Prostate gland (tissue), 2 donors: ENCODE results near the gene NECTIN4. TPM values are rescaled to one million over a fixed set of nuclear protein-coding genes. Genes with fewer than 3 reads are reported as not detected.

ENCODE experiments used
- DNase-seq: peaks from one replicate; pipeline ENCODE4 v3.0.0-alpha.2; 2019; ENCODE audit warnings: low spot score
- H3K27ac ChIP-seq, 2 donors: fragments of 200-600 bp; sonication (generic); 2 replicates each; pipeline ENCODE4 v1.5.1; 2017 to 2019
- H3K27me3 ChIP-seq: fragments of 200-600 bp; sonication (generic); replicated peaks from 2 replicates; pipeline ENCODE4 v1.5.1; 2019; ENCODE audit not compliant: insufficient read depth
- H3K36me3 ChIP-seq, 2 donors: fragments of 200-600 bp; sonication (generic); 1 replicate in 1 of 2; 2 replicates in 1 of 2; pipeline versions ENCODE4 v1.5.1 to v1.8.1; 2017 to 2019
- H3K4me1 ChIP-seq: fragments of 200-600 bp; sonication (generic); replicated peaks from 2 replicates; pipeline ENCODE4 v1.5.1; 2019
- H3K4me3 ChIP-seq, 2 donors: fragments of 200-600 bp; sonication (generic); 2 replicates each; pipeline ENCODE4 v1.5.1; 2017 to 2019
- H3K9me3 ChIP-seq: fragments of 200-600 bp; sonication (generic); 2 replicates; pipeline ENCODE4 v1.5.1; 2017
- POLR2A ChIP-seq: fragments of 450-650 bp; IDR thresholded peaks from one replicate; pipeline ENCODE4 v1.6.1; 2016; ENCODE audit warnings: antibody characterized with exemption, mild to moderate bottlenecking
- POLR2AphosphoS5 ChIP-seq: sonication (generic); formaldehyde crosslinking; IDR thresholded peaks from one replicate; pipeline ENCODE4 v1.6.1; 2017; ENCODE audit warnings: antibody characterized with exemption
- WGBS: methylation state at CpG from one replicate; pipeline ENCODE4 v1.1.5; 2018; 5-methylcytosine and 5-hydroxymethylcytosine counted together
- intact Hi-C: fragments of 100-400 bp; cut with DNase I; formaldehyde crosslinking; loops from one replicate; pipeline ENCODE4 v1.14.2; 2022
- total RNA-seq, 2 donors: library from RNA; depleted of rRNA; stranded (reverse); fragments of >200 nt; gene quantifications; one replicate each; pipeline ENCODE4 v1.1.0, GENCODE V29; 2016
- TF ChIP-seq, protein P1 (sequence below), 4 experiments: fragments of 200-600 bp in 2 of 4; fragments of 450-650 bp in 2 of 4; sonication (generic) in 2 of 4; IDR thresholded peaks; 1 replicate in 3 of 4; 2 replicates in 1 of 4; pipeline ENCODE4 v1.5.1; 2016 to 2019; ENCODE audit warnings: antibody characterized with exemption in 4 of 4, mild to moderate bottlenecking in 2 of 4, moderate library complexity in 2 of 4

NECTIN4 gene
- total RNA-seq, 2 donors from 2014 or later = 9.6 to 18.6 TPM

DNA sequence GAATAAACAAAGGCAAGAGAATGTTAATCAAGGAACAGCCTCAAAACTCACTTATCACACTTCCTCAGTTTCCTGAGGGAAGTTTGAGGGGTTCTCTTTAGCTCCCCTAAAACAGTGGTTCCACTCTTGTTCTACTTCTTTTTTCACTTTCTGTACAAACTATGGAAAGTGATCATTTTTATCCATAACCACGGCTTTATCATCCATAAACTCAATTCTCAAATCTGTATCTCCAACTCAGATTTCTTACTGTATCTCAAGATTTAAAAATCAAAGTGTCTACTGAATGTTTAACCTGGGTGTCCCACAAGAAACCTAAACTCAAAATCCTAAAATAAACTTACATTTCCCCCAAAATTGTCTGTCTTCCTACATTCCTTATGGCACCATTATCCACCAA, 24.6 kb upstream of the NECTIN4 start:
- no peak overlapping the region for H3K4me3 ChIP-seq
- no peaks in the 10 kb centered on the region for H3K36me3 ChIP-seq
- H3K9me3 ChIP-seq = no peaks in the 10 kb centered on the region
- WGBS = 89% methylated on average over 1 of the region's 1 CpG
- no peak overlapping the region for H3K27ac ChIP-seq
- no peak for DNase-seq
- H3K27me3 ChIP-seq = no peaks in the 10 kb centered on the region
- TF ChIP-seq POLR2A = no peak
- TF ChIP-seq, protein P1, sequence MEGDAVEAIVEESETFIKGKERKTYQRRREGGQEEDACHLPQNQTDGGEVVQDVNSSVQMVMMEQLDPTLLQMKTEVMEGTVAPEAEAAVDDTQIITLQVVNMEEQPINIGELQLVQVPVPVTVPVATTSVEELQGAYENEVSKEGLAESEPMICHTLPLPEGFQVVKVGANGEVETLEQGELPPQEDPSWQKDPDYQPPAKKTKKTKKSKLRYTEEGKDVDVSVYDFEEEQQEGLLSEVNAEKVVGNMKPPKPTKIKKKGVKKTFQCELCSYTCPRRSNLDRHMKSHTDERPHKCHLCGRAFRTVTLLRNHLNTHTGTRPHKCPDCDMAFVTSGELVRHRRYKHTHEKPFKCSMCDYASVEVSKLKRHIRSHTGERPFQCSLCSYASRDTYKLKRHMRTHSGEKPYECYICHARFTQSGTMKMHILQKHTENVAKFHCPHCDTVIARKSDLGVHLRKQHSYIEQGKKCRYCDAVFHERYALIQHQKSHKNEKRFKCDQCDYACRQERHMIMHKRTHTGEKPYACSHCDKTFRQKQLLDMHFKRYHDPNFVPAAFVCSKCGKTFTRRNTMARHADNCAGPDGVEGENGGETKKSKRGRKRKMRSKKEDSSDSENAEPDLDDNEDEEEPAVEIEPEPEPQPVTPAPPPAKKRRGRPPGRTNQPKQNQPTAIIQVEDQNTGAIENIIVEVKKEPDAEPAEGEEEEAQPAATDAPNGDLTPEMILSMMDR (IDR thresholded peaks at IDR 0.05) = no peak
- TF ChIP-seq POLR2AphosphoS5 = no peak
- intact Hi-C loops = no loop called here
- peaks cover 4% of the 10 kb centered on the region for H3K4me1 ChIP-seq

DNA sequence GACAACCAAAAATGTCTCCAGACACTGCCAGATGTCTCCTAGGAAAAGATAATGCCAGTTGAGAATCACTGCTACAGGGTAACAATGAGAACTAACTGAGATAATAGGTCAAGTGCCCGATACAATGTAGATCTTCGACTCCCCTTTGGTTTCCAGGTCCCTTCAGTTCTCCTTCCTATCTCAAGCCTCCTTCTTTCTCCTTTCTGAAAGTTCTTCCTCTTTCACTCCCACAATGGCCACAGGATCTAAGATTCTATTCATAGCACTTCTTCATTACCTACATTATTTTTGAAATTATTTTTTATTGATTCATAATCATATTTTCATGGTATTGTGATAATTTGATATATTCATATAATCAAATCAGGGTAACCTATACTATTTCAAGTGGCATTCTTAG, 22.2 kb upstream of the NECTIN4 start:
- TF ChIP-seq POLR2AphosphoS5 = no peak
- TF ChIP-seq, protein P1 (IDR thresholded peaks at IDR 0.05) = no peak
- intact Hi-C loops = no loop called here

DNA sequence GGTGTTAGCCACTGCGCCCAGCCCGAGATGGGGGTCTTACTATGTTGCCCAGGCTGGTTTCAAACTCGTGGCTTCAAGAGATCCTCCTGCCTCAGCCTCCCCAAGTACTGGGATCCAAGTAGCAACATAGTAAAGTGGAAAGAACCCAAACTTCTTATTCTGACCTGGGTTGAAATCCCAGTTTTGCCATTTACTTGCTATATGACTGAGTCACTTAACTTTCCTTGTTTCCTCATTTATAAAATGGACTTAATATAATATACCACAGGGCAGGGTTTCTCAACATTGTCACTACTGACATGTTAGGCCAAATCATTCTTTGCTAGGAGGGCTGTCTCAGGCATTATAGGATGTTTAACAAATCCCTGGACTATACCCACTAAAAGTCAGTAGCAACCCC, 21.8 kb upstream of the NECTIN4 start:
- no peaks in the 10 kb centered on the region for H3K4me1 ChIP-seq
- H3K9me3 ChIP-seq = no peaks in the 10 kb centered on the region
- H3K36me3 ChIP-seq = no peaks in the 10 kb centered on the region
- WGBS = 98% methylated on average over 3 of the region's 3 CpGs
- no peaks in the 10 kb centered on the region for H3K27me3 ChIP-seq
- no peak for DNase-seq
- H3K4me3 ChIP-seq = no peak overlapping the region
- no peak overlapping the region for H3K27ac ChIP-seq
- TF ChIP-seq POLR2AphosphoS5 (no peak), POLR2A (no peak)
- TF ChIP-seq, protein P1 (IDR thresholded peaks at IDR 0.05) = no peak
- intact Hi-C loops = no loop called here

More for the DNA sequence above, 22.2 kb upstream of the NECTIN4 start:
- H3K36me3 ChIP-seq = no peaks in the 10 kb centered on the region
- WGBS = 91% methylated on average over 2 of the region's 2 CpGs
- DNase-seq = no peak
- no peaks in the 10 kb centered on the region for H3K27me3 ChIP-seq
- no peak overlapping the region for H3K4me3 ChIP-seq
- no peaks in the 10 kb centered on the region for H3K9me3 ChIP-seq
- no peaks in the 10 kb centered on the region for H3K4me1 ChIP-seq
- no peak overlapping the region for H3K27ac ChIP-seq

DNA sequence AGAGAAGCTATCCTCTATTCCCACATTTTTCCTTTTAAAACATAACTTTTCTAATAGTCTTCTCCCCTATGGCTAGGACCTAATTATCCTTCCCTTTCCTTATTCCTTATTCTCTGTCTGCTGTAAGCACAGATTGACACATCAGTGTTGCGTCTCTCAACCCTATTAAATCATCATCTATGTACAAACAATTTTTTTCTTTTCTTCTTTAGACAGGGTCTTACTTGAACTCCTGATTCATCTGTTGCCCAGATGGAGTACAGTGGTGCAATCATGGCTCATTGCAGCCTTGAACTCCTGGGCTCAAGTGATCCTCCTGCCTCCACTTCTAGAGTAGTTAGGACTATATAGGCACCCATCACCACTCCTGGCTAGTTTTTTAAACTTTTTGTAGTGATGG, 17.1 kb upstream of the NECTIN4 start:
- WGBS = 100% methylated on average over 1 of the region's 1 CpG

DNA sequence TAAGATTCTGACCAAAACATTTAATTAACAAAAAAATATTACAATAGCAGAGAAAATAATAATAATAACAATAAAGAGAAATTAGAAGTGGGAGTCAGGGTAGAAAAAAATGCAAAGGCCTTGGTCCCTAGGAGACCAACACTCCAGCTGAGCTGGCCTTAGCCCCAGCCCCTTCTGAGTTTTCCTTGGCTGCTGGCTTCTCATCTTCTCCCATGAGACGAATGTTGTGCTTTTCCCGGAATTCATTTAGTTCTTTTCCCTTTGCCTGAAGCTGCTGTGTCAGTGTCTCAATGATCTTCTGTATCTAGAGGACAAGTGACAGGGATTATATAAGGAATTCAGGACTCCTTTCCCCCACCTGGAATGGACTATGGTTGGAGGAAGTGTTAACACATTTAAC, 11.2 kb upstream of the NECTIN4 start:
- H3K36me3 ChIP-seq = no peaks in the 10 kb centered on the region
- no peak overlapping the region for H3K27ac ChIP-seq
- no peak for TF ChIP-seq POLR2A
- H3K4me3 ChIP-seq = no peak overlapping the region
- 69% methylated on average over 2 of the region's 2 CpGs for WGBS
- H3K4me1 ChIP-seq = no peaks in the 10 kb centered on the region
- no peak for DNase-seq
- no peaks in the 10 kb centered on the region for H3K27me3 ChIP-seq
- H3K9me3 ChIP-seq = no peaks in the 10 kb centered on the region
- intact Hi-C loops = no loop called here

More for the DNA sequence above, 17.1 kb upstream of the NECTIN4 start:
- Histone ChIP-seq H3K27ac (no peak overlapping the region), H3K9me3 (no peaks in the 10 kb centered on the region), H3K27me3 (no peaks in the 10 kb centered on the region), H3K4me1 (no peaks in the 10 kb centered on the region), H3K36me3 (no peaks in the 10 kb centered on the region), H3K4me3 (no peak overlapping the region)
- DNase-seq = no peak
- intact Hi-C loops = no loop called here
- TF ChIP-seq, protein P1 (IDR thresholded peaks at IDR 0.05) = no peak
- TF ChIP-seq POLR2AphosphoS5 = no peak
- TF ChIP-seq POLR2A = no peak
